ENCODE data around the gene OXT. TPM values are rescaled to one million over a fixed set of nuclear protein-coding genes. Genes with fewer than 3 reads are reported as not detected.

OXT gene
- total RNA-seq, 1 experiment from 2014 or later = not detected

DNA sequence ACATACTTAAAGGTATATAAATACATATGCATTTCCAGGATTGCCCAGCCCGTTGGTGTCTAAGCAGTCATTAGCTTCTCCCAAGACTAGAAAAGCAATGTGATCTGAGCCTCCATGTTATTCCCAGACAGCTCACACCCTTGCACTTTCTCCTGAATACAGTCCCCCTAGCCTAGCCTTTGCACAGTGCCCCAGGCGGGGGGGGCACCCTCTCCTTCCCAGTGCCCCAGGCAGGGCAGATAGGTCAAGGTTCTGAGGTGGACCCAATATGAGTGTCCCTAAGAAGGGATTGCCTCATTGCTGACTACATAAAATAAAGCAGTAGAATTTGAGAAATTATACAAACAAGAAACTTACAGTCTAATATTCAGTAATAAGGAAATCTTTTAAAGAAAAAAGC, 43.4 kb upstream of the OXT start:
- TF ChIP-seq, protein P1, sequence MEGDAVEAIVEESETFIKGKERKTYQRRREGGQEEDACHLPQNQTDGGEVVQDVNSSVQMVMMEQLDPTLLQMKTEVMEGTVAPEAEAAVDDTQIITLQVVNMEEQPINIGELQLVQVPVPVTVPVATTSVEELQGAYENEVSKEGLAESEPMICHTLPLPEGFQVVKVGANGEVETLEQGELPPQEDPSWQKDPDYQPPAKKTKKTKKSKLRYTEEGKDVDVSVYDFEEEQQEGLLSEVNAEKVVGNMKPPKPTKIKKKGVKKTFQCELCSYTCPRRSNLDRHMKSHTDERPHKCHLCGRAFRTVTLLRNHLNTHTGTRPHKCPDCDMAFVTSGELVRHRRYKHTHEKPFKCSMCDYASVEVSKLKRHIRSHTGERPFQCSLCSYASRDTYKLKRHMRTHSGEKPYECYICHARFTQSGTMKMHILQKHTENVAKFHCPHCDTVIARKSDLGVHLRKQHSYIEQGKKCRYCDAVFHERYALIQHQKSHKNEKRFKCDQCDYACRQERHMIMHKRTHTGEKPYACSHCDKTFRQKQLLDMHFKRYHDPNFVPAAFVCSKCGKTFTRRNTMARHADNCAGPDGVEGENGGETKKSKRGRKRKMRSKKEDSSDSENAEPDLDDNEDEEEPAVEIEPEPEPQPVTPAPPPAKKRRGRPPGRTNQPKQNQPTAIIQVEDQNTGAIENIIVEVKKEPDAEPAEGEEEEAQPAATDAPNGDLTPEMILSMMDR (conservative IDR thresholded peaks at IDR 0.05) = no peak
- H2AK5ac ChIP-seq (ENCODE audit: insufficient read length, low read length) = no peak overlapping the region
- H3K9ac ChIP-seq (ENCODE audit: extremely low read depth, insufficient read length, low read length) = no peak overlapping the region
- H3T11ph ChIP-seq (ENCODE audit: low read length) = no peak overlapping the region
- DNase-seq = no peak
- H3K4me1 Mint-ChIP-seq = no peaks in the 10 kb centered on the region
- no peak overlapping the region for H3K18ac ChIP-seq (ENCODE audit: insufficient read length, low read depth, low read length)
- H3K14ac ChIP-seq (ENCODE audit: insufficient read depth, low read length) = no peak overlapping the region
- no peak overlapping the region for H3K4me3 Mint-ChIP-seq
- no peak overlapping the region for H3K23ac ChIP-seq (ENCODE audit: insufficient read length, low read depth, low read length)
- no peaks in the 10 kb centered on the region for H3K27me3 ChIP-seq (ENCODE audit: insufficient read depth, low read length)
- no peak overlapping the region for H3K56ac ChIP-seq (ENCODE audit: insufficient read length, low read depth, low read length)
- no peak overlapping the region for H2BK15ac ChIP-seq (ENCODE audit: low read depth, low read length)
- no peak overlapping the region for H2BK12ac ChIP-seq (ENCODE audit: insufficient read length, low read depth, low read length)
- no peak overlapping the region for H2BK120ac ChIP-seq (ENCODE audit: low read depth, low read length, poor library complexity, severe bottlenecking)
- no peaks in the 10 kb centered on the region for H3K9me3 Mint-ChIP-seq
- H3K4ac ChIP-seq (ENCODE audit: low read depth, low read length) = no peak overlapping the region
- peaks cover 16 to 66% (median 50%) of the 10 kb centered on the region in 3 experiments for H3K36me3 Mint-ChIP-seq (ENCODE audit: insufficient read depth in 1 of 3, low read depth in 3 of 3)
- H2AFZ ChIP-seq (ENCODE audit: low read length) = no peak overlapping the region
- H3K4me2 ChIP-seq (ENCODE audit: insufficient read depth, insufficient read length, low read length) = no peak overlapping the region
- no peak overlapping the region for H4K91ac ChIP-seq (ENCODE audit: insufficient read length, low read depth, low read length)
- H2BK20ac ChIP-seq (ENCODE audit: low read depth, low read length, poor library complexity, severe bottlenecking) = no peak overlapping the region
- no CpG with 5 or more reads among the region's 2 CpGs for WGBS (ENCODE audit: extremely low coverage, insufficient read length, low lambda C conversion rate)
- no peak overlapping the region for H3K27ac ChIP-seq (ENCODE audit: insufficient read length, low read depth, low read length)
- no peaks in the 10 kb centered on the region for H3K9me3 ChIP-seq (ENCODE audit: control insufficient read depth, low read depth, low read length)
- H3K23me2 ChIP-seq (ENCODE audit: insufficient read length, low read depth, low read length, poor library complexity, severe bottlenecking) = no peaks in the 10 kb centered on the region
- no peaks in the 10 kb centered on the region for H3K79me1 ChIP-seq (ENCODE audit: insufficient read depth, low read depth, low read length, poor library complexity, severe bottlenecking)
- H3K27ac Mint-ChIP-seq = no peak overlapping the region
- no peaks in the 10 kb centered on the region for H3K27me3 Mint-ChIP-seq (ENCODE audit: low read depth)
- H4K20me1 ChIP-seq (ENCODE audit: control insufficient read depth, insufficient read depth, insufficient read length) = no peaks in the 10 kb centered on the region
- no peaks in the 10 kb centered on the region for H3K4me1 ChIP-seq (ENCODE audit: insufficient read depth, low read length)
- H4K5ac ChIP-seq (ENCODE audit: insufficient read length, low read depth, low read length) = no peak overlapping the region
- H3K79me2 ChIP-seq (ENCODE audit: insufficient read depth, low read length) = no peaks in the 10 kb centered on the region
- H4K8ac ChIP-seq (replicated peaks; ENCODE audit: insufficient read length, low read depth, low read length) = no peak overlapping the region
- no peak overlapping the region for H2BK5ac ChIP-seq (ENCODE audit: insufficient read length, low read length)
